ENCODE measurements around the gene PCDHB10.
"Not testable (repeated sequence)": the region's sequence is repeated elsewhere in the genome, so short reads cannot be mapped to it uniquely, and the experiment has no call there.

Gene PCDHB10

GRCh38 chr5:141155540-141156374 lies 36.4 kb upstream of the PCDHB10 start:
- TF ChIP-seq CTCF (IDR thresholded peaks at IDR 0.05; ENCODE audit: unreplicated experiment in 3 of 3) = no peak
- H3K9me3 Mint-ChIP-seq = peaks cover 66% of the 10 kb centered on the region
- H3K4me3 Mint-ChIP-seq = no peak overlapping the region
- H3K27ac Mint-ChIP-seq = no peak overlapping the region
- peaks cover 58% of the 10 kb centered on the region for H3K36me3 Mint-ChIP-seq (ENCODE audit: low read depth)
- H3K4me1 Mint-ChIP-seq = no peaks in the 10 kb centered on the region
- no peaks in the 10 kb centered on the region for H3K27me3 Mint-ChIP-seq (ENCODE audit: low read depth)

- H3K4me1 Mint-ChIP-seq; H3K27ac Mint-ChIP-seq; H3K4me3 Mint-ChIP-seq; H3K27me3 Mint-ChIP-seq (ENCODE audit: low read depth): not testable (repeated sequence)
- H3K9me3 Mint-ChIP-seq = peaks cover 62% of the 10 kb centered on the region
- H3K36me3 Mint-ChIP-seq (ENCODE audit: low read depth) = peaks cover 53% of the 10 kb centered on the region
Observed at GRCh38 chr5:141157356-141157755, 34.8 kb upstream of the PCDHB10 start.

- H3K36me3 Mint-ChIP-seq (ENCODE audit: low read depth) = peaks cover 48% of the 10 kb centered on the region
- not testable (repeated sequence) for H3K4me1 Mint-ChIP-seq; H3K4me3 Mint-ChIP-seq; H3K27me3 Mint-ChIP-seq (ENCODE audit: low read depth); H3K27ac Mint-ChIP-seq
- H3K9me3 Mint-ChIP-seq = peaks cover 59% of the 10 kb centered on the region
Observed at GRCh38 chr5:141157901-141158300, 34.3 kb upstream of the PCDHB10 start.

- TF ChIP-seq CTCF (IDR thresholded peaks at IDR 0.05; ENCODE audit: unreplicated experiment in 3 of 3) = no peak
- Mint-ChIP-seq H3K27ac (no peak within 1 kb of the TSS), H3K36me3 (ENCODE audit: low read depth) (peaks cover 25% of the 10 kb centered on the region), H3K9me3 (peaks cover 47% of the 10 kb centered on the region), H3K4me1 (no peaks in the 10 kb centered on the region), H3K4me3 (peak within 1 kb of the TSS in 2 of 3 experiments; percentile 5 to 21), H3K27me3 (ENCODE audit: low read depth) (no peaks in the 10 kb centered on the region)
Observed at GRCh38 chr5:141172381-141173204, 19.6 kb upstream of the PCDHB10 start, which contains the start of gene PCDHB7. Gene PCDHB7 (plus strand): TSS chr5:141172644. CDS start chr5:141172836, 192 bp downstream.

GRCh38 chr5:141174291-141175104 lies 17.7 kb upstream of the PCDHB10 start:
- H3K36me3 Mint-ChIP-seq (ENCODE audit: low read depth) = peaks cover 20% of the 10 kb centered on the region
- H3K9me3 Mint-ChIP-seq = peaks cover 34% of the 10 kb centered on the region
- not testable (repeated sequence) for H3K27ac Mint-ChIP-seq; H3K4me1 Mint-ChIP-seq; H3K4me3 Mint-ChIP-seq; H3K27me3 Mint-ChIP-seq (ENCODE audit: low read depth)

- H3K4me3 Mint-ChIP-seq = no peak overlapping the region
- no peak for TF ChIP-seq CTCF (IDR thresholded peaks at IDR 0.05; ENCODE audit: unreplicated experiment in 3 of 3)
- no peaks in the 10 kb centered on the region for H3K4me1 Mint-ChIP-seq
- H3K36me3 Mint-ChIP-seq (ENCODE audit: low read depth) = peaks cover 26% of the 10 kb centered on the region
- H3K9me3 Mint-ChIP-seq = peaks cover 30% of the 10 kb centered on the region
- H3K27ac Mint-ChIP-seq = no peak overlapping the region
- no peaks in the 10 kb centered on the region for H3K27me3 Mint-ChIP-seq (ENCODE audit: low read depth)
Observed at GRCh38 chr5:141175933-141176332, 16.2 kb upstream of the PCDHB10 start.

- H3K4me1 Mint-ChIP-seq; H3K27ac Mint-ChIP-seq; H3K27me3 Mint-ChIP-seq (ENCODE audit: low read depth); H3K4me3 Mint-ChIP-seq: not testable (repeated sequence)
- Mint-ChIP-seq H3K36me3 (ENCODE audit: low read depth) (peaks cover 32% of the 10 kb centered on the region), H3K9me3 (peaks cover 38% of the 10 kb centered on the region)
Observed at GRCh38 chr5:141177577-141178191, 14.5 kb upstream of the PCDHB10 start, which contains the start of gene PCDHB8. Gene PCDHB8 (plus strand): TSS chr5:141177790. CDS start chr5:141178035, 245 bp downstream.

- H3K4me3 Mint-ChIP-seq; H3K27ac Mint-ChIP-seq; H3K4me1 Mint-ChIP-seq; H3K27me3 Mint-ChIP-seq (ENCODE audit: low read depth): not testable (repeated sequence)
- Mint-ChIP-seq H3K9me3 (peaks cover 36% of the 10 kb centered on the region), H3K36me3 (ENCODE audit: low read depth) (peaks cover 30% of the 10 kb centered on the region)
Observed at GRCh38 chr5:141179371-141179770, 12.8 kb upstream of the PCDHB10 start.

- H3K27me3 Mint-ChIP-seq (ENCODE audit: low read depth); H3K4me3 Mint-ChIP-seq; H3K27ac Mint-ChIP-seq; H3K4me1 Mint-ChIP-seq: not testable (repeated sequence)
- peaks cover 39% of the 10 kb centered on the region for H3K9me3 Mint-ChIP-seq
- H3K36me3 Mint-ChIP-seq (ENCODE audit: low read depth) = peaks cover 36% of the 10 kb centered on the region
Observed at GRCh38 chr5:141179876-141180275, 12.3 kb upstream of the PCDHB10 start.

Data from nephron (organoid).